OCI-M1 (cell line): ENCODE measurements around the gene POLDIP3.

Source experiments
- DNase-seq: peaks from one replicate; lab custom pipeline; 2025; lab: John Stamatoyannopoulos, UW

The POLDIP3 gene

GRCh38 chr22:42614312-42615091, at the start of gene POLDIP3:
POLDIP3 (minus strand) TSS chr22:42614883; CDS start chr22:42614857, 26 bp downstream.
- DNase-seq, result peak; percentile 97

GRCh38 chr22:42661985-42662831, 47.5 kb upstream of the POLDIP3 start:
- peak; percentile 84 for DNase-seq

- DNase-seq, result no peak
These were observed 41.9 kb upstream of the POLDIP3 start for GRCh38 chr22:42656578-42656977.

- DNase-seq, result no peak
These were observed 41.0 kb upstream of the POLDIP3 start for GRCh38 chr22:42655693-42656092.

GRCh38 chr22:42654436-42655073, 39.9 kb upstream of the POLDIP3 start:
- no peak for DNase-seq

GRCh38 chr22:42653999-42654398, 39.3 kb upstream of the POLDIP3 start:
- no peak for DNase-seq

- no peak for DNase-seq
These were observed 36.5 kb upstream of the POLDIP3 start for GRCh38 chr22:42651134-42651533.

GRCh38 chr22:42649246-42650099, 34.8 kb upstream of the POLDIP3 start, which contains the start of gene CYB5R3:
CYB5R3 (minus strand) TSS chr22:42649392; CDS start chr22:42649315, 77 bp downstream.
- peak; percentile 82 for DNase-seq

- DNase-seq, result peak; percentile 62
These were observed 33.9 kb upstream of the POLDIP3 start for GRCh38 chr22:42648368-42649245.

- DNase-seq, result no peak
These were observed 33.3 kb upstream of the POLDIP3 start for GRCh38 chr22:42648017-42648367.

GRCh38 chr22:42646569-42647525, 32.2 kb upstream of the POLDIP3 start:
- DNase-seq, result peak; percentile 34

GRCh38 chr22:42645938-42646568, 31.4 kb upstream of the POLDIP3 start:
- no peak for DNase-seq

GRCh38 chr22:42645341-42645937, 30.8 kb upstream of the POLDIP3 start:
- DNase-seq, result no peak

- DNase-seq, result no peak
These were observed 30.0 kb upstream of the POLDIP3 start for GRCh38 chr22:42644422-42645340.

GRCh38 chr22:42643634-42644421, 29.1 kb upstream of the POLDIP3 start:
- no peak for DNase-seq

- DNase-seq, result peak; percentile 72
These were observed 28.3 kb upstream of the POLDIP3 start for GRCh38 chr22:42642806-42643633.
